Ascending aorta (tissue), 2 donors: ENCODE data around the gene PACC1. TPM values are rescaled to one million over a fixed set of nuclear protein-coding genes. Genes with fewer than 3 reads are reported as not detected.

Experiments
- DNase-seq, 2 donors: peaks; one replicate each; pipeline ENCODE4 v3.0.0-alpha.2; 2019; ENCODE audit warnings: low spot score in 2 of 2
- H3K27ac ChIP-seq, 2 donors: fragments of 200-600 bp; sonication (generic); one replicate each; pipeline ENCODE4 v1.5.1; 2016 to 2017; ENCODE audit warnings: mild to moderate bottlenecking in 1 of 2
- H3K27me3 ChIP-seq: fragments of 200-600 bp; sonication (generic); one replicate; pipeline ENCODE4 v1.5.1; 2017
- H3K36me3 ChIP-seq, 2 donors: fragments of 200-600 bp; sonication (generic); one replicate each; pipeline ENCODE4 v1.5.1; 2016
- H3K4me1 ChIP-seq, 2 donors: fragments of 200-600 bp; sonication (generic); one replicate each; pipeline ENCODE4 v1.5.1; 2016 to 2017; ENCODE audit warnings: mild to moderate bottlenecking in 1 of 2
- H3K4me3 ChIP-seq, 2 donors: fragments of 200-600 bp; sonication (generic); one replicate each; pipeline ENCODE4 v1.5.1; 2016 to 2017; ENCODE audit warnings: mild to moderate bottlenecking in 1 of 2
- H3K9me3 ChIP-seq, 2 donors: fragments of 200-600 bp; sonication (generic); one replicate each; pipeline ENCODE4 v1.5.1; 2016
- CTCF ChIP-seq, 3 experiments: fragments of 200-600 bp in 2 of 3; fragments of 450-650 bp in 1 of 3; sonication (generic) in 2 of 3; IDR thresholded peaks; one replicate each; pipeline ENCODE4 v1.5.1; 2016 to 2019; ENCODE audit warnings: antibody characterized with exemption in 3 of 3, mild to moderate bottlenecking in 1 of 3, moderate library complexity in 1 of 3
- intact Hi-C: fragments of 100-400 bp; cut with DNase I; formaldehyde crosslinking; loops from one replicate; pipeline ENCODE4 v1.15.1; 2023
- total RNA-seq: library from RNA; depleted of rRNA; stranded (reverse); fragments of >200 nt; gene quantifications from one replicate; pipeline ENCODE4 v1.1.0, GENCODE V29; 2016

The PACC1 gene
- total RNA-seq, 1 donor from 2014 or later, result 0.85 TPM

- peaks cover 19 to 24% of the 10 kb centered on the region in 2 donors for H3K4me1 ChIP-seq
- no peaks in the 10 kb centered on the region for H3K36me3 ChIP-seq
- peak overlapping the region; percentile 81 to 91 for H3K27ac ChIP-seq
- no peaks in the 10 kb centered on the region for H3K27me3 ChIP-seq
- H3K9me3 ChIP-seq, result no peaks in the 10 kb centered on the region
- H3K4me3 ChIP-seq, result peak overlapping the region in 1 of 2 donors; percentile 23
- no peak for DNase-seq
- intact Hi-C loops, result loop anchor here (1.0 to 10.0 kb wide), 8 partner anchors 21 to 771 kb away; partner anchors contain the start of genes ANGEL2, FLVCR1, LPGAT1 and NENF
- no peak for TF ChIP-seq CTCF (IDR thresholded peaks at IDR 0.05)
Observed at GRCh38 chr1:212453156-212453857, 38.6 kb upstream of the PACC1 start.

- H3K9me3 ChIP-seq, result no peaks in the 10 kb centered on the region
- H3K36me3 ChIP-seq, result no peaks in the 10 kb centered on the region
- peak overlapping the region in 1 of 2 donors; percentile 23 for H3K4me3 ChIP-seq
- H3K27ac ChIP-seq, result peak overlapping the region; percentile 81 to 91
- peak; percentile 53 to 94 for DNase-seq
- TF ChIP-seq CTCF (IDR thresholded peaks at IDR 0.05), result no peak
- H3K27me3 ChIP-seq, result no peaks in the 10 kb centered on the region
- H3K4me1 ChIP-seq, result peaks cover 19 to 24% of the 10 kb centered on the region in 2 donors
- intact Hi-C loops, result loop anchor here (1.0 to 10.0 kb wide), 10 partner anchors 20 to 770 kb away; partner anchors contain the start of genes ANGEL2, FLVCR1, LPGAT1 and NENF
Observed at GRCh38 chr1:212452323-212453155, 37.9 kb upstream of the PACC1 start.

- H3K4me1 ChIP-seq, result peaks cover 19 to 24% of the 10 kb centered on the region in 2 donors
- DNase-seq, result no peak
- H3K27me3 ChIP-seq, result no peaks in the 10 kb centered on the region
- H3K4me3 ChIP-seq, result no peak overlapping the region
- no peaks in the 10 kb centered on the region for H3K9me3 ChIP-seq
- intact Hi-C loops, result loop anchor here (1.0 to 10.0 kb wide), 9 partner anchors 37 to 769 kb away; partner anchors contain the start of genes ANGEL2, FLVCR1, LPGAT1 and PACC1
- peaks cover under 1 to 3% of the 10 kb centered on the region in 2 donors for H3K36me3 ChIP-seq
- H3K27ac ChIP-seq, result peak overlapping the region; percentile 81 to 91
- TF ChIP-seq CTCF (IDR thresholded peaks at IDR 0.05), result no peak
Observed at GRCh38 chr1:212451416-212452322, 37.0 kb upstream of the PACC1 start.

- H3K4me3 ChIP-seq, result no peak overlapping the region
- no peaks in the 10 kb centered on the region for H3K9me3 ChIP-seq
- peak overlapping the region; percentile 63 to 91 for H3K27ac ChIP-seq
- intact Hi-C loops, result loop anchor here (5.0 to 10.0 kb wide), 4 partner anchors 148 to 616 kb away; partner anchors contain the start of genes ANGEL2, FLVCR1 and LPGAT1
- no peaks in the 10 kb centered on the region for H3K27me3 ChIP-seq
- TF ChIP-seq CTCF (IDR thresholded peaks at IDR 0.05), result no peak
- DNase-seq, result no peak
- H3K4me1 ChIP-seq, result peaks cover 15 to 21% of the 10 kb centered on the region in 2 donors
- H3K36me3 ChIP-seq, result peaks cover 6 to 14% of the 10 kb centered on the region in 2 donors
Observed at GRCh38 chr1:212450331-212450881, 35.7 kb upstream of the PACC1 start.
